Osteocyte (in vitro differentiated cells): ENCODE data around the gene OLFM4. TPM values are rescaled to one million over a fixed set of nuclear protein-coding genes. Genes with fewer than 3 reads are reported as not detected.

Experiments
- DNase-seq: peaks from one replicate; pipeline ENCODE4 v3.0.0; 2021; ENCODE audit warnings: mixed read lengths; ENCODE audit not compliant: unreplicated experiment; ENCODE audit errors: extremely low spot score
- H3K27ac Mint-ChIP-seq: one replicate; pipeline ENCODE4 v1.8.0; 2021; ENCODE audit warnings: mild to moderate bottlenecking, mixed read lengths; ENCODE audit not compliant: unreplicated experiment
- H3K27me3 Mint-ChIP-seq: one replicate; pipeline ENCODE4 v1.8.0; 2021; ENCODE audit warnings: mixed read lengths; ENCODE audit not compliant: unreplicated experiment
- H3K36me3 Mint-ChIP-seq: one replicate; pipeline ENCODE4 v1.8.0; 2021; ENCODE audit warnings: mixed read lengths; ENCODE audit not compliant: unreplicated experiment
- H3K4me1 Mint-ChIP-seq: one replicate; pipeline ENCODE4 v1.8.0; 2021; ENCODE audit warnings: mixed read lengths; ENCODE audit not compliant: unreplicated experiment
- H3K4me3 Mint-ChIP-seq: one replicate; pipeline ENCODE4 v1.8.0; 2021; ENCODE audit warnings: mild to moderate bottlenecking, moderate library complexity, mixed read lengths; ENCODE audit not compliant: unreplicated experiment
- H3K9me3 Mint-ChIP-seq: one replicate; pipeline ENCODE4 v1.8.0; 2021; ENCODE audit warnings: mixed read lengths; ENCODE audit not compliant: unreplicated experiment
- total RNA-seq: library from RNA; stranded (reverse); gene quantifications from 2 replicates; pipeline ENCODE4 v1.2.1, GENCODE V29; 2021
- TF ChIP-seq, protein P1 (sequence below): fragments of 200-600 bp; sonication (generic); IDR thresholded peaks from 2 replicates; pipeline ENCODE4 v1.5.0; 2021; ENCODE audit warnings: antibody characterized with exemption, mild to moderate bottlenecking, moderate library complexity

The OLFM4 gene
- total RNA-seq, 1 donor from 2014 or later = not detected

DNA sequence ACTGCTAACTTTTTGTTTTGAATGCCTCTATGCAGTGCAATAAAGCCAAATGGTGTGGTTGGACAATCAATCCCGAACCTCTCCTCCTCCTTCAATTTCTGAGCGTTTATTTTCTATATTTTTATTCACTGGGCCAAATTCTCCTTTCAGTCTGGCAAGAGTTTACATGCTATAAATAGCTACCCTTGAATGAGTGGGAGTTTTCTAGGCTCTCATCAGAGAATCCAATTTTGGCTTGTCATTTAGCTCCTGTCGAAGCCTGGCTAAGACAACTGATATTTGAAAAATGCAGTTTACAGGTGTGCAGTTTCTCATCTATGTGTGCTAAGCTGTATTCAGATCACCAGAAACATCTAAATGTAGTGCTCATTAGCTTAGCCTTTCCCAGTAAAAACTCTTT lies 61.8 kb downstream of the OLFM4 start:
- H3K4me3 Mint-ChIP-seq = no peak overlapping the region
- no peaks in the 10 kb centered on the region for H3K4me1 Mint-ChIP-seq
- TF ChIP-seq, protein P1, sequence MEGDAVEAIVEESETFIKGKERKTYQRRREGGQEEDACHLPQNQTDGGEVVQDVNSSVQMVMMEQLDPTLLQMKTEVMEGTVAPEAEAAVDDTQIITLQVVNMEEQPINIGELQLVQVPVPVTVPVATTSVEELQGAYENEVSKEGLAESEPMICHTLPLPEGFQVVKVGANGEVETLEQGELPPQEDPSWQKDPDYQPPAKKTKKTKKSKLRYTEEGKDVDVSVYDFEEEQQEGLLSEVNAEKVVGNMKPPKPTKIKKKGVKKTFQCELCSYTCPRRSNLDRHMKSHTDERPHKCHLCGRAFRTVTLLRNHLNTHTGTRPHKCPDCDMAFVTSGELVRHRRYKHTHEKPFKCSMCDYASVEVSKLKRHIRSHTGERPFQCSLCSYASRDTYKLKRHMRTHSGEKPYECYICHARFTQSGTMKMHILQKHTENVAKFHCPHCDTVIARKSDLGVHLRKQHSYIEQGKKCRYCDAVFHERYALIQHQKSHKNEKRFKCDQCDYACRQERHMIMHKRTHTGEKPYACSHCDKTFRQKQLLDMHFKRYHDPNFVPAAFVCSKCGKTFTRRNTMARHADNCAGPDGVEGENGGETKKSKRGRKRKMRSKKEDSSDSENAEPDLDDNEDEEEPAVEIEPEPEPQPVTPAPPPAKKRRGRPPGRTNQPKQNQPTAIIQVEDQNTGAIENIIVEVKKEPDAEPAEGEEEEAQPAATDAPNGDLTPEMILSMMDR = no peak
- no peak for DNase-seq
- H3K27ac Mint-ChIP-seq = no peak overlapping the region
- H3K36me3 Mint-ChIP-seq = no peaks in the 10 kb centered on the region
- H3K9me3 Mint-ChIP-seq = peaks cover 17% of the 10 kb centered on the region
- no peaks in the 10 kb centered on the region for H3K27me3 Mint-ChIP-seq

DNA sequence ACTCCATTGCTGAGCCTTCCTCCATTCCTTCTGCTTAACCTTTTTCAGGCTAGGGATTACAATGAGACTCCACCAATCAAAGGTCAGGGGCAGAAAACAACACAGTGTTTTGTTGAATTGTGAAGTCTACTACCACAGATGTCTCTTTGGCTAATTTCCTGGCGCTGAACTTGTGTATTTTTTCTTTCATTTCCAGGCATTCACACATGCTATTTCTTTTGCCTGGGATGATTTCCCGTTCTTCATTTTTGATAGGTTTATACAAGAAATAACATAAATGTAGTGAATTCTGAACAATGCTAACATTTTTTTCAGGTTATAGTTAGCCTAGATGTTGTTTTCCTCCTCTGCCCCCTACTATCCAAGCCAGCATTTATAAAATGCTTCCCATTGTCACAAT lies 64.3 kb downstream of the OLFM4 start:
- H3K36me3 Mint-ChIP-seq = no peaks in the 10 kb centered on the region
- DNase-seq = no peak
- H3K9me3 Mint-ChIP-seq = peaks cover 17% of the 10 kb centered on the region
- no peaks in the 10 kb centered on the region for H3K4me1 Mint-ChIP-seq
- no peak overlapping the region for H3K27ac Mint-ChIP-seq
- no peak overlapping the region for H3K4me3 Mint-ChIP-seq
- no peaks in the 10 kb centered on the region for H3K27me3 Mint-ChIP-seq
- TF ChIP-seq, protein P1 = no peak

DNA sequence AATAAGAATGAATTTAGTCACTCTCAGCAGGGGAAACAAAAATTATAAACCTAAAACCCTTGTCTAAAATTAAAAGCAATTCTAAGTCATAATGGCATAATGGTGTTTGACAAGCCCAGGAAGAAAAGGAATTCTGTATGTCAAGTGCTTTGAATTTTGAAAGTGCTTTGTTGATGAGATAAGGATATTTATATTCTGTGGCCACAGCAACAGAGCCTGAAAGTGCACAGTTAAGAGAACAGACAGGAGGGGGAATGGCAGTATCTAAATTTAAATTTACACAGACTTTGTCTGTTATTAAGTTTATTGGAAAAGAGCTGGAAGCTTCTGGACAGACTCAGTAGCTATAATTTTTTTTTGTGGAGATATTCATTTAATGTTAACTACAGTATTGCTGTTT lies 69.8 kb downstream of the OLFM4 start:
- no peak overlapping the region for H3K4me3 Mint-ChIP-seq
- H3K9me3 Mint-ChIP-seq = peaks cover 16% of the 10 kb centered on the region
- DNase-seq = no peak
- no peaks in the 10 kb centered on the region for H3K36me3 Mint-ChIP-seq
- H3K27ac Mint-ChIP-seq = no peak overlapping the region
- no peaks in the 10 kb centered on the region for H3K27me3 Mint-ChIP-seq
- TF ChIP-seq, protein P1 = no peak
- H3K4me1 Mint-ChIP-seq = no peaks in the 10 kb centered on the region

DNA sequence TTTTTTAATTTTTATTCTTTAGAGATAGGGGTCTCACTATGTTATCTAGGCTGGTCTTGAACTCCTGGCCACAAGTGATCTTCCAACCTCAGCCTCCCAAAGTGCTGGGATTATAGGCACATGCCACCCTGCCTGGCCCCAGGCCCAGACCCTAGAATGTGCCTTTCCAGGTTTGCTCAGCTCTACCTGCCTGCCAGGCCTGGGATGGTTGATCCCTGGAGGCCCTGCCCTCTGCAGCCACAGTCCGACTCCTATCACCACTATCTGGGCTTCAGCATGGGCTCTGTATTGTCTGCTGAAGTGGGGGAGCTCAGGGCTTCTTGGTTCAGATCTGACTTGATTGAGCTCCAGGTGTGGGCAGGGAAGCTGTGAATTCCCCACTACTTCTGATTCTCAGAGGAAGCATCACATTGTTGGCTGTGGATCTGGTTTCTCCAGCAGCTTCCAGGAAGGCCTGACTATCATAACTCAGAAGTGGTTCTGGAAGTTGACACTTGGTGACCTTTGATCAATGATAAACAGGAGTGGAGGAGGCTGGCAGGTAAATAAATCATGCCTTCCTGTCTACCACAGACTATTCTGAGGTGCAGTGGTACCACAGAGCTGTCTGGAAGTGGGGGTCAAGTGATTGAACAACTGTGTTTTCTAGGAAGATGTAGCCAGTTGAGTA lies 71.9 kb downstream of the OLFM4 start:
- Mint-ChIP-seq H3K4me1 (no peaks in the 10 kb centered on the region), H3K36me3 (no peaks in the 10 kb centered on the region), H3K27me3 (no peaks in the 10 kb centered on the region), H3K27ac (no peak overlapping the region), H3K9me3 (peaks cover 17% of the 10 kb centered on the region), H3K4me3 (no peak overlapping the region)
- no peak for DNase-seq
- TF ChIP-seq, protein P1 = no peak

Other genes starting within 250 kb of the OLFM4 start
- not detected in 2 replicates for gene PCDH8, start 180.2 kb upstream of the OLFM4 start, total RNA-seq